A549 (cell line): Measurements from ENCODE around the gene ZNF385A.

Experiments
- BHLHE40 ChIP-seq: IDR thresholded peaks from 2 replicates; pipeline ENCODE4 v1.6.1; 2012; ENCODE audit warnings: low read depth, low read length, inconsistent platforms
- KDM1A ChIP-seq: fragments of 200-600 bp; sonication (generic); IDR thresholded peaks from 2 replicates; pipeline ENCODE4 v1.6.1; 2016; ENCODE audit warnings: low read depth, mild to moderate bottlenecking
- MYC ChIP-seq: IDR thresholded peaks from 2 replicates; pipeline ENCODE4 v1.6.1; 2012; ENCODE audit warnings: mild to moderate bottlenecking, inconsistent platforms, low read length, improper control_type of control experiment, borderline replicate concordance
- POLR2A ChIP-seq: IDR thresholded peaks from 2 replicates; pipeline ENCODE4 v1.6.1; 2012; ENCODE audit warnings: mild to moderate bottlenecking, low read length
- RAD21 ChIP-seq, 2 experiments: fragments of >200 bp in 1 of 2; sonication (Bioruptor Twin) in 1 of 2; formaldehyde crosslinking in 1 of 2; IDR thresholded peaks in 1 of 2; conservative IDR thresholded peaks in 1 of 2; 2 replicates in 1 of 2; 3 replicates in 1 of 2; pipeline ENCODE4 v1.6.1; 2012 to 2018; ENCODE audit warnings: inconsistent platforms in 1 of 2
- TF ChIP-seq, protein P1 (sequence below): fragments of >200 bp; sonication (Bioruptor Twin); formaldehyde crosslinking; IDR thresholded peaks from 3 replicates; pipeline ENCODE4 v1.5.1; 2016
- TF ChIP-seq, protein P2 (sequence below): fragments of >200 bp; sonication (Bioruptor Twin); formaldehyde crosslinking; IDR thresholded peaks from 3 replicates; pipeline ENCODE4 v1.6.1; 2016
- TF ChIP-seq, protein P3 (sequence below): IDR thresholded peaks from 2 replicates; pipeline ENCODE4 v1.6.1; 2012

DNA sequence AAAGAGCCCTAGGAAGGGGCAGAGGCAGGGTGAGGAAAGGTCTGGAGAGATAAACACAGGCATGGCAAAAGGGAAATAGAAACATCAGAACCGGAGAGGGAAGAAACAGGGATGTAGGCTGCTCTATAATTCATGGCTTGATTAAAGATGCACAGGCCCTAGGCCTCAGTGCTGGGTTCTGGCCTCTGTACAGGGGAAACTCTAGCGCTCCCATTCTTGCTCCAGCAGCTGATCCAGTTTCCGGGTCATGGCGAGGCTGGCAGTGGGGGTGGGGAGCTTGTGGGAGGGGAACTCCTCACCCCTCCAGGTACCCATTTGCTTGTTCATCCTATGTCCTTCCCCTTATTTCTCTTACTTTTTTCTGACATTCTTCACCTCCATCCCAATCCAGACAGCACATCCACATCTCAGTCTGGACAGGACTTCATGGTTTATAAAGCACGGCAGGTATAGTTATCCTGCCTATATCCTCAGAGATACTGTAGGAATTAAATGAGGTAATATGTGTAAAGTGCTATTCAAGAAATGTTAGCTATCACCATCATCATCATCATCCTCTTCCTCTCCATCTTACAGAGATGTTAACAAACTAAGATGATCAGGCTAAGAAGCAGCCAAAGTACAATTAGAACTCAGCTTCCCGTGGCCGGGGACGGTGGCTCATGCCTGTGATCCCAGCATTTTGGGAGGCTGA lies 12.3 kb downstream of the ZNF385A start:
- no peak for TF ChIP-seq RAD21 (conservative IDR thresholded peaks at IDR 0.05 in 1 of 2, IDR thresholded peaks at IDR 0.05 in 1 of 2)
- no peak for TF ChIP-seq POLR2A
- TF ChIP-seq KDM1A, result no peak
- TF ChIP-seq, protein P1, sequence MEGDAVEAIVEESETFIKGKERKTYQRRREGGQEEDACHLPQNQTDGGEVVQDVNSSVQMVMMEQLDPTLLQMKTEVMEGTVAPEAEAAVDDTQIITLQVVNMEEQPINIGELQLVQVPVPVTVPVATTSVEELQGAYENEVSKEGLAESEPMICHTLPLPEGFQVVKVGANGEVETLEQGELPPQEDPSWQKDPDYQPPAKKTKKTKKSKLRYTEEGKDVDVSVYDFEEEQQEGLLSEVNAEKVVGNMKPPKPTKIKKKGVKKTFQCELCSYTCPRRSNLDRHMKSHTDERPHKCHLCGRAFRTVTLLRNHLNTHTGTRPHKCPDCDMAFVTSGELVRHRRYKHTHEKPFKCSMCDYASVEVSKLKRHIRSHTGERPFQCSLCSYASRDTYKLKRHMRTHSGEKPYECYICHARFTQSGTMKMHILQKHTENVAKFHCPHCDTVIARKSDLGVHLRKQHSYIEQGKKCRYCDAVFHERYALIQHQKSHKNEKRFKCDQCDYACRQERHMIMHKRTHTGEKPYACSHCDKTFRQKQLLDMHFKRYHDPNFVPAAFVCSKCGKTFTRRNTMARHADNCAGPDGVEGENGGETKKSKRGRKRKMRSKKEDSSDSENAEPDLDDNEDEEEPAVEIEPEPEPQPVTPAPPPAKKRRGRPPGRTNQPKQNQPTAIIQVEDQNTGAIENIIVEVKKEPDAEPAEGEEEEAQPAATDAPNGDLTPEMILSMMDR, result no peak
- TF ChIP-seq, protein P2, sequence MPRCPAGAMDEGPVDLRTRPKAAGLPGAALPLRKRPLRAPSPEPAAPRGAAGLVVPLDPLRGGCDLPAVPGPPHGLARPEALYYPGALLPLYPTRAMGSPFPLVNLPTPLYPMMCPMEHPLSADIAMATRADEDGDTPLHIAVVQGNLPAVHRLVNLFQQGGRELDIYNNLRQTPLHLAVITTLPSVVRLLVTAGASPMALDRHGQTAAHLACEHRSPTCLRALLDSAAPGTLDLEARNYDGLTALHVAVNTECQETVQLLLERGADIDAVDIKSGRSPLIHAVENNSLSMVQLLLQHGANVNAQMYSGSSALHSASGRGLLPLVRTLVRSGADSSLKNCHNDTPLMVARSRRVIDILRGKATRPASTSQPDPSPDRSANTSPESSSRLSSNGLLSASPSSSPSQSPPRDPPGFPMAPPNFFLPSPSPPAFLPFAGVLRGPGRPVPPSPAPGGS, result no peak
- TF ChIP-seq MYC, result no peak
- TF ChIP-seq BHLHE40, result no peak
- TF ChIP-seq, protein P3, sequence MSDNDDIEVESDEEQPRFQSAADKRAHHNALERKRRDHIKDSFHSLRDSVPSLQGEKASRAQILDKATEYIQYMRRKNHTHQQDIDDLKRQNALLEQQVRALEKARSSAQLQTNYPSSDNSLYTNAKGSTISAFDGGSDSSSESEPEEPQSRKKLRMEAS, result no peak
